MCF 10A (cell line): ENCODE results near the gene ATAD1. TPM values are rescaled to one million over a fixed set of nuclear protein-coding genes. Genes with fewer than 3 reads are reported as not detected.

Experiments
- BruUV-seq: library from RNA; stranded (reverse); fragments of 400-500 nt; replicated peaks from 2 replicates; lab custom pipeline; 2021; lab: Mats Ljungman, UMichigan
- CTCF ChIA-PET: fragments of 300-600 bp; sonication (Branson Sonifier 250); formaldehyde crosslinking; extraction: SDS; loops from one replicate; lab custom pipeline; 2021; ENCODE audit warnings: antibody characterized with exemption, inconsistent platforms; lab: Yijun Ruan, JAX
- POLR2A ChIA-PET: fragments of 300-600, 350-650 bp; sonication (Branson Sonifier 250); formaldehyde crosslinking; extraction: SDS; loops from one replicate; lab custom pipeline; 2020; ENCODE audit warnings: antibody characterized with exemption, inconsistent platforms; lab: Yijun Ruan, JAX
- DNase-seq: peaks from one replicate; pipeline ENCODE4 v3.0.0-alpha.2; 2018; ENCODE audit not compliant: unreplicated experiment
- H3K27ac Mint-ChIP-seq: one replicate; pipeline ENCODE4 v1.8.0; 2022; ENCODE audit warnings: mild to moderate bottlenecking, low read depth, mixed read lengths; ENCODE audit not compliant: unreplicated experiment
- H3K27me3 Mint-ChIP-seq: one replicate; pipeline ENCODE4 v1.8.0; 2022; ENCODE audit warnings: mixed read lengths; ENCODE audit not compliant: insufficient read depth, unreplicated experiment
- H3K36me3 Mint-ChIP-seq: one replicate; pipeline ENCODE4 v1.8.0; 2022; ENCODE audit warnings: mild to moderate bottlenecking, moderate library complexity, mixed read lengths; ENCODE audit not compliant: insufficient read depth, unreplicated experiment
- H3K4me1 Mint-ChIP-seq: one replicate; pipeline ENCODE4 v1.8.0; 2022; ENCODE audit warnings: mixed read lengths; ENCODE audit not compliant: insufficient read depth, unreplicated experiment
- H3K4me3 Mint-ChIP-seq: one replicate; pipeline ENCODE4 v1.8.0; 2022; ENCODE audit warnings: mild to moderate bottlenecking, moderate library complexity, mixed read lengths; ENCODE audit not compliant: unreplicated experiment
- H3K9me3 Mint-ChIP-seq: one replicate; pipeline ENCODE4 v1.8.0; 2022; ENCODE audit warnings: mixed read lengths; ENCODE audit not compliant: unreplicated experiment
- intact Hi-C: fragments of 100-400 bp; cut with micrococcal nuclease; formaldehyde crosslinking; loops from 2 replicates; pipeline ENCODE4 v1.14.1; 2022
- total RNA-seq: library from RNA; stranded (reverse); gene quantifications from 2 replicates; pipeline ENCODE4 v1.2.3, GENCODE V29; 2022
- TF ChIP-seq, protein P1 (sequence below): fragments of 200-600 bp; IDR thresholded peaks from one replicate; pipeline ENCODE4 v1.8.0; 2022; ENCODE audit warnings: antibody characterized with exemption, mild to moderate bottlenecking; ENCODE audit not compliant: unreplicated experiment

The ATAD1 gene
- total RNA-seq, 1 experiment from 2014 or later, result 75.2 TPM

DNA sequence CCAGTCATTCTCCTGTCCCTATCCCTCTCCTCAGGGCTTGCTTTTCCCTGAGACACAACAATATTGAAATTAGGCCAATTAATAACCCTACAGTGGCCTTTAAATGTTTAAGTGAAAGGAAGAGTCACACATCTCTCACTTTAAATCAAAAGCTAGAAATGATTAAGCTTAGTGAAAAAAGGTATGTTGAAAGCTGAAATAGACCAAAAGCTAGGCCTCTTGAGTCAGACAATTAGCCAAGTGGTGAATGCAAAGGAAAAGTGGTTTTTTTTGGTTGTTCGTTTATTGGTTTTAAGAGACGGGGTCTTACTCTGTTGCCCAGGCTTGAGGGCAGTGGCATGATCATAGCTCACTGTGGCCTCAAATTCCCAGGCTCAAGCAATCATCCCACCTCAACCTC, 9.7 kb upstream of the ATAD1 start:
- no peak overlapping the region for H3K4me3 Mint-ChIP-seq
- TF ChIP-seq, protein P1, sequence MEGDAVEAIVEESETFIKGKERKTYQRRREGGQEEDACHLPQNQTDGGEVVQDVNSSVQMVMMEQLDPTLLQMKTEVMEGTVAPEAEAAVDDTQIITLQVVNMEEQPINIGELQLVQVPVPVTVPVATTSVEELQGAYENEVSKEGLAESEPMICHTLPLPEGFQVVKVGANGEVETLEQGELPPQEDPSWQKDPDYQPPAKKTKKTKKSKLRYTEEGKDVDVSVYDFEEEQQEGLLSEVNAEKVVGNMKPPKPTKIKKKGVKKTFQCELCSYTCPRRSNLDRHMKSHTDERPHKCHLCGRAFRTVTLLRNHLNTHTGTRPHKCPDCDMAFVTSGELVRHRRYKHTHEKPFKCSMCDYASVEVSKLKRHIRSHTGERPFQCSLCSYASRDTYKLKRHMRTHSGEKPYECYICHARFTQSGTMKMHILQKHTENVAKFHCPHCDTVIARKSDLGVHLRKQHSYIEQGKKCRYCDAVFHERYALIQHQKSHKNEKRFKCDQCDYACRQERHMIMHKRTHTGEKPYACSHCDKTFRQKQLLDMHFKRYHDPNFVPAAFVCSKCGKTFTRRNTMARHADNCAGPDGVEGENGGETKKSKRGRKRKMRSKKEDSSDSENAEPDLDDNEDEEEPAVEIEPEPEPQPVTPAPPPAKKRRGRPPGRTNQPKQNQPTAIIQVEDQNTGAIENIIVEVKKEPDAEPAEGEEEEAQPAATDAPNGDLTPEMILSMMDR, result no peak
- H3K9me3 Mint-ChIP-seq, result no peaks in the 10 kb centered on the region
- no TSS peak for BruUV-seq
- ChIA-PET CTCF (interaction anchor here (2.7 kb wide), 1 partner anchor 8 kb away, joined by 17 read pairs; the partner anchor contains the start of gene ATAD1), POLR2A (interaction anchor here (1.1 to 5.7 kb wide), 2 partner anchors 9 to 18 kb away, joined by 4 to 36 read pairs; partner anchors contain the start of gene ATAD1)
- H3K4me1 Mint-ChIP-seq, result no peaks in the 10 kb centered on the region
- DNase-seq, result no peak
- H3K27ac Mint-ChIP-seq, result no peak overlapping the region
- no peaks in the 10 kb centered on the region for H3K36me3 Mint-ChIP-seq
- H3K27me3 Mint-ChIP-seq, result no peaks in the 10 kb centered on the region
- intact Hi-C loops, result no loop called here

DNA sequence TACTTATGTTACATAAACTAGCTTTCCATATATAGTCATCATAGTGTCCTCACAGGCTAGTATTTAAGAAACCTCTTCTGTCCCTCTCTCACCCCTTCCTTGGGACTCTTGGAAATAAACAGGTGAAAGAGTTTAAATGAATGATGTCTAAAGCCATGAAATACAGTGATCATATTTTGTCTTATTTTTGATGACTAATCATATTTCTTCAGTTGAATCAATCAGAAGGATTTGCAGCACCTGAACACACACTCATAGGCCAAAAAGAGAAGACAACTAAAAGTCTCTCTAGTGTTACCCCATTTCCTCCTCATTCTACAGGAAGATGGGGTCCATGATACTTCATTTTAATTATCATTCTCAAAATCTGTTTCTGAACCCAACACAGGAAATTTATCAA, 8.6 kb upstream of the ATAD1 start:
- H3K4me1 Mint-ChIP-seq, result no peaks in the 10 kb centered on the region
- H3K36me3 Mint-ChIP-seq, result no peaks in the 10 kb centered on the region
- TF ChIP-seq, protein P1, result no peak
- ChIA-PET CTCF (no interaction called here), POLR2A (interaction anchor here (5.7 kb wide), 1 partner anchor 8 kb away, joined by 36 read pairs; the partner anchor contains the start of gene ATAD1)
- DNase-seq, result no peak
- no peaks in the 10 kb centered on the region for H3K27me3 Mint-ChIP-seq
- H3K4me3 Mint-ChIP-seq, result no peak overlapping the region
- no TSS peak for BruUV-seq
- intact Hi-C loops, result no loop called here
- no peaks in the 10 kb centered on the region for H3K9me3 Mint-ChIP-seq
- H3K27ac Mint-ChIP-seq, result no peak overlapping the region

DNA sequence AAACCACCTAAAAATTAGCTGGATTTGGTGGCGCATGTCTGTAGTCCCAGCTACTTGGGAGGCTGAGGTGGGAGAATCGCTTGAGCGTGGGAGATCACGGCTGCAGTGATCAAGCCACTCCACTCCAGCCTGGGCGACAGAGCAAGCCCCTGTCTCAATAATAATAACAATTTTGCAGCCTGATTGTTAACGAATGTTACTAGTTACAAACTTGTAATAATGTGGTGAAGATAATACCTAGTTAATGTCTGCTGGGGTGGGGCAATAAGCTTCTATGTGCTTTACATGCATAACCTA, 1.2 kb upstream of the ATAD1 start:
- no TSS peak for BruUV-seq
- no peak overlapping the region for H3K27ac Mint-ChIP-seq
- intact Hi-C loops, result loop anchor here (5.0 kb wide), 1 partner anchor 43 kb away; the partner anchor contains the start of genes KLLN and PTEN

More for the DNA sequence above, 1.2 kb upstream of the ATAD1 start:
- CTCF ChIA-PET, result interaction anchor here (0.6 to 4.4 kb wide), 15 partner anchors 10 to 671 kb away, joined by 3 to 17 read pairs (median 3); no protein-coding TSS in a partner anchor
- TF ChIP-seq, protein P1, result no peak
- peaks cover 10% of the 10 kb centered on the region for H3K36me3 Mint-ChIP-seq
- H3K9me3 Mint-ChIP-seq, result no peaks in the 10 kb centered on the region
- peaks cover 17% of the 10 kb centered on the region for H3K4me1 Mint-ChIP-seq
- no peak for DNase-seq
- POLR2A ChIA-PET, result interaction anchor here (0.6 to 4.6 kb wide), 11 partner anchors 9 to 723 kb away, joined by 3 to 186 read pairs (median 15); partner anchors contain the start of genes KLLN and PTEN
- H3K27me3 Mint-ChIP-seq, result no peaks in the 10 kb centered on the region
- peak overlapping the region; percentile 95 for H3K4me3 Mint-ChIP-seq
